Measurements from ENCODE around the gene MINAR2.

MINAR2 gene

GRCh38 chr5:129773376-129773775, 25.5 kb downstream of the MINAR2 start:
- DNase-seq = no peak

GRCh38 chr5:129781594-129781993, 33.7 kb downstream of the MINAR2 start:
- no peak for DNase-seq

DNA sequence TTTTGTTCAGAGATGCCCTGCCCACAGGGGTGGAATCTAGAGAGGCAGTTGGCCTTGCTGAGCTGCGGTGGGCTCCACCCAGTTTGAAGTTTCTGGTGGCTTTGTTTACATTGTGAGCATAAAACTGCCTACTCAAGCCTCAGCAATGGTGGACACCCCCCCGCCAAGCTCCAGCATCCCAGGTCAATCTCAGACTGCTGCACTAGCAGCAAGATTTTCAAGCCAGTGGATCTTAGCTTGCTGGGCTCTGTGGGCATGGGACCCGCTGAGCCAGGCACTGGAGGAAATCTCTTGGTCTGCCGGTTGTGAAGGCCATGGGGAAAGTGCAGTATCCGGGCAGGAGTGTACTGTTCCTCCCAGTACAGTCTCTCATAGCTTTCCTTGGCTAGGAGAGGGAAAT, 55.5 kb downstream of the MINAR2 start:
- no peak for DNase-seq

GRCh38 chr5:129804705-129805104, 56.8 kb downstream of the MINAR2 start:
- DNase-seq = no peak

GRCh38 chr5:129807162-129807814, 59.4 kb downstream of the MINAR2 start:
- DNase-seq = no peak
